ENCODE results near the gene CELF4.
A peak's percentile ranks its signal among the peaks of the same experiment; 100 is the strongest.

The CELF4 gene

DNA sequence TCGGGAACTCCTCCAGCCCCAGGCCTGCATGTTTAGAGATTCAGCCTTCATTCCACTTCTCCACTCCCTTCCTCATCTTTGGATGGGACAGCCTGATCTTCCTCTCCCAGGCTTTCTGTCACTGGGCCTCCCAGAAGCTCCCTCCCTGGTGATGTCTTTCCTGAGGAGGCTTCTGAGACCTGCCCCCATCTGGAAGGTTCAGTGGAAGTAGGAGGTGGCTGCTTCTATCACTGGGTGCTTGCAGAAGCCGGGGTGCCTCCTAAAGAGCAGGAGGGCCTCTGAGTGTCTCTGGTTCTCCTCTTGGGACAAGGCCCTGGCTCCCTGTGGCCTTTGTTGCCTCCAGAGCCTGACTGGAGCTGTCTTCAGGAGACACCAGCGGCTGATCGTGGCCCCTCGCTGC lies 108.7 kb downstream of the CELF4 start:
- Histone ChIP-seq H3K9ac (no peak overlapping the region), H3K9me3 (replicated peaks in 1 of 11) (no peaks in the 10 kb centered on the region), H3K4me3 (no peak overlapping the region), H3K4me2 (no peak overlapping the region), H3K27me3 (no peaks in the 10 kb centered on the region), H4K20me1 (no peaks in the 10 kb centered on the region; a peak in 1 of 22 replicates), H3K4me1 (peaks cover 5 to 13% (median 11%) of the 10 kb centered on the region in 10 experiments; a peak in 13 of 20 replicates), H3K36me3 (no peaks in the 10 kb centered on the region), H3K27ac (no peak overlapping the region)
- no peak for TF ChIP-seq Cebpa-rat (IDR thresholded peaks at IDR 0.05)

DNA sequence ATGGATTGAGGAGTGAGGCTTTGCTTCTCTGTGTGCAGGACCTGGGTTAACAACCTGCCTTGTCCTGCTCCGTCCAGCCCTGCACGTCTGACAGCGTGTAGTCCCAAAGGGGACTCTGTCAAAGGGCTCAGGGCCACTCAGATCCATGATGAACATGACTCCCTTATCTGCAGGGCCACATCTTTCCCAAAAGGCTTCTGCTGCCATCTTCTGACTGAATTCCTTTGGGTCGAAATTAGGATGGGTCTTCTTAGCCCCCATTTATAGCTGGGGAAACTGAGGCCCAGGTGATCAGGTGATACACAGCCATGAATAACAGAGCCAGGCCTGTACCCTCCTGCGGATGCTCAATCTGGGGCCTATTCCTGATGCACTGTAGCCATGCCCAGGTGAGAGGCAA lies 109.2 kb downstream of the CELF4 start:
- no peaks in the 10 kb centered on the region for H3K9me3 ChIP-seq (replicated peaks in 1 of 11)
- H3K4me3 ChIP-seq: no peak overlapping the region
- no peak overlapping the region for H3K9ac ChIP-seq
- H3K27me3 ChIP-seq: no peaks in the 10 kb centered on the region
- H4K20me1 ChIP-seq: no peaks in the 10 kb centered on the region; a peak in 1 of 22 replicates
- H3K4me2 ChIP-seq: no peak overlapping the region
- TF ChIP-seq Cebpa-rat (IDR thresholded peaks at IDR 0.05): no peak
- H3K27ac ChIP-seq: no peak overlapping the region
- H3K36me3 ChIP-seq: no peaks in the 10 kb centered on the region
- H3K4me1 ChIP-seq: peaks cover 5 to 13% (median 11%) of the 10 kb centered on the region in 10 experiments; a peak in 13 of 20 replicates

DNA sequence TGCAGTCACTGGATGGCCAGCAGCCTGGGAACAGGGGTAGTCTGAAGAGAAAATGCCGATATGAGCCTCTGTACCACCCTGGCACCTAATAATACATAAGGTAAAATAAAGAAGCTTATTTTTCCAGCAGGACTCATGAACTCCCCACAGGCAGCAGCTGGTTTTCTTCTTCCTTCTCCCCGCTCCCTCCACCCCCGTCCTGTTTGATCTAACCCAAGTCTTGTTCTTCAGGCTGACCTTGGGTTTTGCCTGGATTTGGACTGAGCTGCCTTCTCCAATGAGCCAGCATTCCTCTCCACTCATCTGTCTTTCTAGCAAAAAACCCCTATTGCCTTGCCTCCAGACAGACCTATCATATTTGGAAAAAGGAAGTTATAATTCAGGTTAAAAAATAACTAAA lies 111.8 kb downstream of the CELF4 start:
- H3K27me3 ChIP-seq: no peaks in the 10 kb centered on the region
- no peaks in the 10 kb centered on the region for H3K9me3 ChIP-seq (replicated peaks in 1 of 11)
- H3K9ac ChIP-seq: no peak overlapping the region
- H3K4me1 ChIP-seq: peaks cover 5 to 13% (median 11%) of the 10 kb centered on the region in 10 experiments; a peak in 13 of 20 replicates
- H3K36me3 ChIP-seq: no peaks in the 10 kb centered on the region
- no peak overlapping the region for H3K27ac ChIP-seq
- no peak overlapping the region for H3K4me3 ChIP-seq
- no peaks in the 10 kb centered on the region; a peak in 1 of 22 replicates for H4K20me1 ChIP-seq
- no peak for TF ChIP-seq Cebpa-rat (IDR thresholded peaks at IDR 0.05)
- no peak overlapping the region for H3K4me2 ChIP-seq

DNA sequence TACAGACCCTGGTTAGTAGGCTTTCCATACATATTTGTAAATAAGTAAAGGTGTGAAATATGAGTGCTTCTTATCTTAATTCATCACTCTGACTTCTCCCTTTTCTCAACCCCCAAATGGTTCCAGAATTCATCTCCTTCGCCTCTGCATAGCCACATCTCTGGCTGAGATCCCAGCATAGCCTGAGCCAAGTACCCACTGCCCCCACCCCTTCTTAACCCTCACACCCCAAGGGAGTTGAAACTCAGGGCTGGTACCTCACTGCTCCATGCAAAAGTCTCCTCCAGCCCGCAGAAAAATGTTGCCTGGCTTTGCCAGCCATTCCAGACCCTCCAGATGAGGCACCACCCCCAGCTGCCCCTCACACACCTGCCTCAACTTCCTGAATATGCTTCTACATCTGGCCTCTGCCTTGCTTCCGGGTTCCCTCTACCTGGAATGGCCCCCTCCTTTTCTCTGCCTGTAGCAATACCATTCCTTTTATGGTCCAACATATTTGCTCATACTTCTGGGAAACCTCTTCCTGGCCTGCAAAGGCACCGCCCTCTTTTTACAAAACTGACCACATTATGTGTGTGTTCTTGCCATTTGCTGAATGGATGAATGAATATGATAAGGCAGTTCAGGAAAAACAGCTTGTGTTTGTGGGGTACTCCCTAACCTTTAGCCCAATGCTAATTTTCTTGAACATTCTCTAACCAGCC lies 112.8 kb downstream of the CELF4 start:
- Histone ChIP-seq H3K4me1 (peaks cover 5 to 13% (median 11%) of the 10 kb centered on the region in 10 experiments; a peak in 13 of 20 replicates), H3K27me3 (no peaks in the 10 kb centered on the region), H3K27ac (no peak overlapping the region), H4K20me1 (no peaks in the 10 kb centered on the region; a peak in 1 of 22 replicates), H3K9me3 (replicated peaks in 1 of 11) (no peaks in the 10 kb centered on the region), H3K36me3 (no peaks in the 10 kb centered on the region), H3K4me2 (peak overlapping the region in 4 of 11 experiments; percentile 24 to 37 (median 27); a peak in 6 of 22 replicates), H3K9ac (no peak overlapping the region), H3K4me3 (no peak overlapping the region)
- no peak for TF ChIP-seq Cebpa-rat (IDR thresholded peaks at IDR 0.05)

DNA sequence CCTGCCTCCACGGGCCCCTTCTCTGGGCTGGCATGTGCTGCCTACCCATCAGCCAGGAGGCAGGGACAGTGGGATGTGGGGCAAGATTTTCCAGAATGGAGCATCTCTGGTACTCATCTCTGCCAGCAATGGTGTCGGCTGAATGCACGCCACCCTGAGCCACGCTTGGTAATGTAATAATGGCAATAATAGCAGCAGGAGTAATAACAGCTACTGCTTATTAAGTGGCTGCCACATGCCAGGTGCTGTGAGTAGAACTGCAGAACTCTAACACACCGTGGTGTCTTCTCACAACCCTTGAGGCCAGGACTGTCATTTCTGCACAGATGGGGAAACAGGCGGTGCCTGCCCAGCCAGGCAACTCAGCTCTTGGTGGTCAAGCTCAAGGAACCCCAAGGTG lies 113.6 kb downstream of the CELF4 start:
- no peaks in the 10 kb centered on the region for H3K9me3 ChIP-seq (replicated peaks in 1 of 11)
- no peaks in the 10 kb centered on the region for H3K36me3 ChIP-seq
- no peak for TF ChIP-seq Cebpa-rat (IDR thresholded peaks at IDR 0.05)
- H3K9ac ChIP-seq: no peak overlapping the region
- H3K27ac ChIP-seq: no peak overlapping the region
- H3K4me1 ChIP-seq: peaks cover 5 to 13% (median 11%) of the 10 kb centered on the region in 10 experiments; a peak in 13 of 20 replicates
- H4K20me1 ChIP-seq: no peaks in the 10 kb centered on the region; a peak in 1 of 22 replicates
- no peak overlapping the region for H3K4me3 ChIP-seq
- H3K27me3 ChIP-seq: no peaks in the 10 kb centered on the region
- peak overlapping the region in 3 of 11 experiments; percentile 24 to 29 (median 25); a peak in 2 of 22 replicates for H3K4me2 ChIP-seq

DNA sequence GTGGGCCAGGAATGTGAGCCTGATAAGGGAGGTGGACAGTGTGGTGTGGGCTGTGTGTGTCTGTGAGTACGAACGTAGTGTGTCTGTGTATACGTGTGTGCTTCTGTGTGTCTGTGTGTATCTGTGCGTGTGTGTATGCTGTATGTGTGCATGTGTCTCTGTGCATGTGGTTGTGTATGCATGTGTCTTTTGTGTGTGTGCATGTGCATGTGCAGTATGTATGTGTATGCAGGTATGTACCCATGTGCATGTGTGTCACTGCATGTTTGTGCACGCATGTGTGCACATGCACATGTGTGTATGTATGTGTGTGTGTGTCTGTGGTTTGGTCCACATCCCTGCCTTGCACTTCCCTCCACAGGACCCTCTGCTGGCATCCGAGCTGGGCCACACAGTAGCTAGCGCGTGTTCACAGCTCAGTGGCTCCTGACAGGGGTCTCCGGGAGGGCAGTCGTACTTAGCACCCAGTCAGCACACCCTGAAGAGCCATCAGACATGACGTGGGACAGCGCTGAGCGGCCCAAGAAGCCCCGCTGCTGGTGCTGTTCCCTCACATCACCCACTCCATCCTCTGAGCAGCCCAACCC lies 114.3 kb downstream of the CELF4 start:
- peaks cover 5 to 13% (median 11%) of the 10 kb centered on the region in 10 experiments; a peak in 13 of 20 replicates for H3K4me1 ChIP-seq
- no peaks in the 10 kb centered on the region for H3K27me3 ChIP-seq
- H3K27ac ChIP-seq: no peak overlapping the region

DNA sequence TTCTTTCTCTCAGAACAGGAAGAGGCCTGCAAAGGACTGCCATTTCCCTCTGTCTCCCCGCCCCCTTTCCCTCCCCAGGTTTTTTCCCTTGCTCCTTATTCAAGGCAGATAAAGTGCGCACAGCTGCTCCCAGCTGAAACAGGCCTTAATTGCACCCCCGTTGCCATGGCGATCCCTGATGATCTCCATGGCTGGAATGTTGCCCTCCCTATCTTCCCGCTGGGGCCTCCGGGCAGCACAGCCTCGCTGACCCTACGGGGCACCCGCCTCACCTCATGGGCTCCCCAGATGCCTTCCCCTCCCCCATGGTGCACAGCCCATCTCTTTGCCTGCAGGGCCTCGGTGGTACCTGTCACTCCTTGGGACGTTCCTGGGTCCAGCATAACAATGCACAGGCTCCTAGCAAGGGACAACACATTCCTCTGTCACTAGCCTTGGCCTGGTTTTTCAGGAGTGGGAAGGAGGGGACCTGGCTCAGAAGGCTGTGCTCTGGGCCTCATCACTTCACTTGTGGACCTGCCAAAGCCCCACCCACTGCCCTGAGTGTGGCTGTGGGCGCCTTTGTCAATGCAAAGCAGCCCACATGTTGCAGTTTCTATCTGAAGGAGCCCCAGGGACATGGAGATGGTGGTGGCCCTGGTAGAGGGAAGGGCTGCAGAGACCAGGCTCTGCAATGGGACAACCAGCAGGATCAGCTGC lies 115.0 kb downstream of the CELF4 start:
- H3K9ac ChIP-seq: no peak overlapping the region
- H3K9me3 ChIP-seq (replicated peaks in 1 of 11): no peaks in the 10 kb centered on the region
- no peaks in the 10 kb centered on the region; a peak in 1 of 22 replicates for H4K20me1 ChIP-seq
- TF ChIP-seq Cebpa-rat (IDR thresholded peaks at IDR 0.05): no peak
- H3K4me3 ChIP-seq: no peak overlapping the region
- no peak overlapping the region for H3K27ac ChIP-seq
- H3K4me2 ChIP-seq: no peak overlapping the region
- no peaks in the 10 kb centered on the region for H3K27me3 ChIP-seq
- H3K4me1 ChIP-seq: peaks cover 5 to 14% (median 11%) of the 10 kb centered on the region in 10 experiments; a peak in 13 of 20 replicates
- no peaks in the 10 kb centered on the region for H3K36me3 ChIP-seq

More for the DNA sequence above, 114.3 kb downstream of the CELF4 start:
- Histone ChIP-seq H4K20me1 (no peaks in the 10 kb centered on the region; a peak in 1 of 22 replicates), H3K9ac (no peak overlapping the region), H3K4me2 (no peak overlapping the region), H3K4me3 (no peak overlapping the region), H3K36me3 (no peaks in the 10 kb centered on the region), H3K9me3 (replicated peaks in 1 of 11) (no peaks in the 10 kb centered on the region)
- no peak for TF ChIP-seq Cebpa-rat (IDR thresholded peaks at IDR 0.05)

DNA sequence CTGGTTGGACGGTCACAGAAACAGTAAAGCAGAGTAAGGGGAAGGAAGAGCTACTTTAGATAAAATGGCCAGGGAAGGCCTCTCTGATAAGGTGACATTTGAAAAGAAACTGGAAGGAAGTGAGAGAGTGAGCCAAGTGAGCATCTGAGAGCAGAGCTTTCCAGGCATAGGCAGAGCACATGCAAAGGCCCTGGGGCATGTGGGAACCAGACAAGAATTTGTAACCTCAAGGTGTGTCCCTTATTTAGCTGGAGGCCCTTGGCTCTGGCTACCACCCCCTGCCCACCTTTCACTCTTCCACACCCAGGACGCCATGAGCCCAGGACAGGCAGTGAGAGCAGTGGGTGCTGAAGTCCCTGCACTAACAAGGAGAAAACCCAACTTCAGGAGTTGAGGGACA lies 116.0 kb downstream of the CELF4 start:
- H3K4me2 ChIP-seq: no peak overlapping the region
- H4K20me1 ChIP-seq: no peaks in the 10 kb centered on the region; a peak in 1 of 22 replicates
- no peaks in the 10 kb centered on the region for H3K36me3 ChIP-seq
- H3K9me3 ChIP-seq (replicated peaks in 1 of 11): no peaks in the 10 kb centered on the region
- no peak overlapping the region for H3K27ac ChIP-seq
- no peak overlapping the region for H3K4me3 ChIP-seq
- peaks cover 5 to 23% (median 18%) of the 10 kb centered on the region in 10 experiments; a peak in 15 of 20 replicates for H3K4me1 ChIP-seq
- no peak overlapping the region for H3K9ac ChIP-seq
- no peaks in the 10 kb centered on the region for H3K27me3 ChIP-seq
- no peak for TF ChIP-seq Cebpa-rat (IDR thresholded peaks at IDR 0.05)

- Histone ChIP-seq H3K27ac (no peak overlapping the region), H3K27me3 (no peaks in the 10 kb centered on the region), H3K9me3 (replicated peaks in 1 of 11) (no peaks in the 10 kb centered on the region), H3K4me1 (peaks cover 5 to 30% (median 25%) of the 10 kb centered on the region in 10 experiments; a peak in 15 of 20 replicates), H3K4me2 (no peak overlapping the region), H3K4me3 (no peak overlapping the region), H4K20me1 (no peaks in the 10 kb centered on the region; a peak in 1 of 22 replicates), H3K36me3 (no peaks in the 10 kb centered on the region), H3K9ac (no peak overlapping the region)
- no peak for TF ChIP-seq Cebpa-rat (IDR thresholded peaks at IDR 0.05)
These were observed 116.7 kb downstream of the CELF4 start for GRCh38 chr18:37448946-37449345.

All from BLaER1 treated with 17β-estradiol and CSF1 and Interleukin-3, amounts not matched to agents 10 nM and 100 nM (cell line).